Cardiac ventricle fibroblast (primary cell): ENCODE data around the gene MRPL54. TPM values are rescaled to one million over a fixed set of nuclear protein-coding genes. Genes with fewer than 3 reads are reported as not detected.

Experiments
- total RNA-seq: library from RNA; depleted of rRNA; stranded (reverse); fragments of >200 nt; gene quantifications from 2 replicates; pipeline ENCODE4 v1.2.3, GENCODE V29; 2015

Gene MRPL54
- 46.8 and 67.6 TPM in 2 replicates for total RNA-seq

DNA sequence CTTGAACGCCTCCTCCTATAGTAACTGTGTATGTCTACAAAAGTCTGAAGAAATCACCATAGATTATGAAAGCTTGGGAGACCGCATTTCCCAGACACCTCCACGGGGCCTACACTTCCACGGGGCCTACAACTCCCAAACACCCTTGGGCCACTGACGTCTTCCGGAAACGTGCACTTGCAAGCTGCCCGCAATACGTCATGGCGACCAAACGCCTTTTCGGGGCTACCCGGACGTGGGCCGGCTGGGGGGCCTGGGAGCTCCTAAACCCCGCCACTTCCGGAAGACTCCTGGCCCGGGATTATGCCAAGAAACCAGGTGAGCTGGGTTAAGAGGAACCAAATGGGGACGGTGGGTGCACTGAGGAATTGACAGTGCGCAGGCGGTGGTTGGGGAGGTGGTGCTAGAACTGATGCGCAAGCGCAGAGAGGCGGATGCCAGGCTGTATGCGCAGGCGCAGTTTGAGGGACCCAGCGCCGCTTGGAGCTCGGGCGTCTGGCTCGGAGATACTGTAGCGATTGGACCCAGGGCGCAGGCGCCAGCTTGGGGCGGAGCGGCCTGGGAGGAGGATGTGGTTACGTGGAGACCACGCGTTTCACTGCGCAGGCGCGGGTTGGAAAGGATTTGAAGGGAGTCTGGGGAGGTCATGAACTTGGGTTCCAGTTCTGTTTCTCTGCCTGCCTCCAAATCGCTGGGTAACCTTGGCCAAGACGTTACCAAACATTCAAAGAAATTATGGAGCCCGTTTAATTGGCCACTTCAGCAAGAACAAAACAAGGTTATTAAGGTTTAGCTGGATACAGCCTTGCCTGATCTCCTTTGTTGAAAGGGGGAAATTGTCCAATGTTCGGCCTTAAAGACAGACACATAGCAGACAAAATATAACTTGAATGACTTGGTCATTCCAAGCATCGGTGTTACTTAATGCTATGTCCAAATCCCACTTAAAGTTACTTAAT, at the start of gene MRPL54:
Gene MRPL54, plus strand, starts transcription at position 182 of the 959 bp plus-strand sequence. Its CDS starts 19 bp downstream, at position 201.

DNA sequence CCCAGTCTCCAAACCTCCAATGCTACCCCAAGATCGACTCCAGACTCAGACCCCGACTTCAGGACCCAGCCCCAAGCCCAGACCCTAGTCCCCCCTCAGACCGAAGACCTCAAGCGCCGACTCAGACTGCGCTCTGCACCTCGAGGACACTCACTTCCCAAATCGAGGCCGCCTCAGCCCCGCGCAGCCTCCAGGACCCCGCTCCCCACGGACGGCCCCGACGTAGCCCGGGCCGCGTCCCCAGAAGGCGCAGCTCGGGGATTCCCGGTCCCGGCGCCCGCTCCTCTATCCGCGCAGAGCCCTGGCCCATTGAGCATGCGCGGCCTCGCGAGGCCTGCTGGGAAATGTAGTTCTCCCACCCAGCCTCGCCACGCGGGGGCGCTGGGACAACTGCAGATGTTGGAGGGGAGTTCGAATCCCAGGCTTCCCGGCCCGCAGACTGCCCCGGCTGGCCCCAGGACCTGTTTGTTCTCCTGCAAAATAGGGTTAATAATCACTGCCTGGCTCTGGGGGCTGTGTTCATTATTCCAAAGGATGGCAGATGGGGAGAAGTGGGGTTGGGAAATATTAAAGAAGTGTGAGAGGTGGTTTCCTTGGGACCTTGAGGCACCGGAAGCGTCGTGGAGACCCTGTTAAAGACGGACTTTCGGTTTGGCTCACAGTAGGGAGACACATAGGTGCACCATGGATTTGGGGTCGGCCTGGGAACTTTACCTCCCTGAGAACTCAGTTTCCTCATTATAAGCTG, 926 bp upstream of the MRPL54 start, which contains the start of gene APBA3:
Gene APBA3, minus strand, starts transcription at position 311 of the 748 bp plus-strand sequence. CDS start 1,428 bp downstream, outside the sequence.

DNA sequence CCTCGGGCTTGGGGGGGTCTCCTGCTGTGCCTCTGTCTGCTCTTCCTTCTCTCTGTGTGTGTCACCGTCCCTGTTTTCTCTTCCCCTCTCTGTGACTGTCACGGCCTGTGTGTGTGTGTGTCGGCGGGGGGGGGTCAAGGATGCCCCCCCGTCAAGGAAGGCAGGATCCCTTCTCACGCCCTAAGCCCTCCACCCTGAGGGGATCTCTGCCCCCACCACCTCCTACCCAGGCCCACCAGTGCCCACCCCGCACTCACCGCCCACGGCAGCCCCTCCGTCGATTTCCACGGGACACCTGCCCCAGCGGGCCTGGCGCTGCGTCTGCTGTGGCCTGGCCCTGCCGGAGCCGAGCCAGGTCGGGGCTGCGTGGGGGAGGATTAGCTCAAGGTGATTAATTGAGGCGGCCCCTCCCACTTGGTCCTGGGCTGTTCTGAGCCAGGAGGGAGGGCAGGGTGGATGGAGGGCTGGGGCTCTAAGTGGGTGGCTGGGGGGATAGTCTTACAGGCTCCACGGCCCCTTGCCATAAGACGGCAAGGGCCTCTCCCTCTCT, 9.5 kb downstream of the MRPL54 start, which contains the start of gene RAX2:
Gene RAX2, minus strand, starts transcription at position 323 of the 550 bp plus-strand sequence. CDS start 486 bp downstream, outside the sequence.

DNA sequence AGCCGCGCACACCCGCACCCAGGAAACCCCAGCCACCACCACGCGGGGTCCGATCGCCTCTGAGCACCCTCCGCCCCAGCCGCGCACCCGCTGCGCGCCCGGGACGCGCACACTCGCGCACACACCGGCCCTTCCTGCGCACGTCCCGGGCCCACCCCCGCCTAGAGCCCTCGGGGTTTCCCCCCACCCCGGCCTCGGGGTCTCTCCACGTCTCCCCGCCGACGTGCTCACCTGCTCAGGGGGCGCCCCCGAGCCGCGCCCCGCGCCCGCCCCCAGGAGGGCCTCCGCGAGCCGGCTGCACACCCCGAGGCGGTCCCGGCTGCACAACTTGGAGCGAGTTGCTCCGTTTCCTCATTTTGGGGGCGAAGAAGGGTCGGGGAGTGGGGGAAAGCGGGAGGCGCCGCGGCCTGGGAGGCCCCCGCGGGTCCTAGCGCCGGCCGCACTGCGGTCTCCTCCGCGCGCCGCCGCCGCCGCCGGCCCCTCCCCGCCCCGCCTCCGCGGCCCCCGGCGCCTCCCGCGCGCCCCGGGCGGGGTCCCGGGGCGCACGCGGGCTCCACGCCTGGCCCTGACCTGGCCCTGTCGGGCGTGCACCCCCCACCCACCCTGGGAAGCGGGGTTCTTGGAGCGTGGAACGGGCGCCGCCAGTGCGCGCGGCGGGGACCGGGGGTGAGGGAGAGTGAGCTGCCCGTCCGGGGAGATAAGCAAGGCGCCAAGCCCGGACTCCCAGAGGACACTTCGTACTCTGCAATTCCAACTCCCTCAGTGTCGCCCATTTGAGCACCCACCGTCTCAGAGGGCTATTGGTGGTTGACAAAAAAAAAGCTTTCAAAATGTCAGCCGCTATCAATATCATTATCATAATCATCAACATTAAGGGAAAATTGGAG, 23.7 kb downstream of the MRPL54 start, which contains the start of gene MATK:
Gene MATK, minus strand, starts transcription at position 444 of the 887 bp plus-strand sequence. CDS start 1,246 bp downstream, outside the sequence.

Other genes starting within 250 kb of the MRPL54 start
- gene TEKTIP1, start 223.5 kb upstream of the MRPL54 start, total RNA-seq = not detected in 2 replicates
- 58.3 and 59.2 TPM in 2 replicates for gene MFSD12, start 205.1 kb upstream of the MRPL54 start, total RNA-seq
- 90.3 and 99.7 TPM in 2 replicates for gene HMG20B, start 189.7 kb upstream of the MRPL54 start, total RNA-seq
- 0.20 and 0.31 TPM in 2 replicates for gene GIPC3, start 177.2 kb upstream of the MRPL54 start, total RNA-seq
- gene TBXA2R, start 155.8 kb upstream of the MRPL54 start, total RNA-seq = 0.94 and 1.0 TPM in 2 replicates
- 16.4 and 20.4 TPM in 2 replicates for gene CACTIN, start 135.9 kb upstream of the MRPL54 start, total RNA-seq
- gene PIP5K1C, start 62.2 kb upstream of the MRPL54 start, total RNA-seq = 33.2 and 39.6 TPM in 2 replicates
- gene TJP3, start 54.3 kb upstream of the MRPL54 start, total RNA-seq = not detected in 2 replicates
- gene APBA3, start 990 bp upstream of the MRPL54 start, total RNA-seq = 28.3 and 33.3 TPM in 2 replicates
- not detected in 2 replicates for gene RAX2, start 9.5 kb downstream of the MRPL54 start, total RNA-seq
- not detected in 2 replicates for gene MATK, start 23.7 kb downstream of the MRPL54 start, total RNA-seq
- not detected in 2 replicates for gene ZFR2, start 106.4 kb downstream of the MRPL54 start, total RNA-seq
- gene ATCAY, start 118.0 kb downstream of the MRPL54 start, total RNA-seq = not detected in 2 replicates
- not detected in 2 replicates for gene NMRK2, start 170.4 kb downstream of the MRPL54 start, total RNA-seq
- gene DAPK3, start 208.4 kb downstream of the MRPL54 start, total RNA-seq = 49.3 and 59.2 TPM in 2 replicates
- gene EEF2, start 222.8 kb downstream of the MRPL54 start, total RNA-seq = 3,060 and 3,544 TPM in 2 replicates
- gene PIAS4, start 245.1 kb downstream of the MRPL54 start, total RNA-seq = 10.1 and 10.8 TPM in 2 replicates